OCI-LY3 (cell line): Measurements from ENCODE around the gene ARL4D.
A peak's percentile ranks its signal among the peaks of the same experiment; 100 is the strongest.

Experiments
- H2AFZ ChIP-seq: fragments of 200-600, 300-600 bp; shearing (Covaris generic); 2 replicates; pipeline ENCODE4 v1.6.0; 2014; ENCODE audit warnings: antibody characterized with exemption, low read depth, low read length
- H3K27ac ChIP-seq: fragments of 200-600, 300-600 bp; sonication (generic); 2 replicates; pipeline ENCODE4 v1.5.1; 2014; ENCODE audit warnings: mild to moderate bottlenecking, low read length, moderate library complexity, mixed read lengths
- H3K27me3 ChIP-seq: fragments of 200-600, 300-600 bp; sonication (generic); 2 replicates; pipeline ENCODE4 v1.6.1; 2014; ENCODE audit warnings: low read depth, low read length, mixed read lengths
- H3K36me3 ChIP-seq: fragments of 200-600, 300-600 bp; sonication (generic); replicated peaks from 2 replicates; pipeline ENCODE3; 2014; ENCODE audit warnings: low read depth, low read length, mixed read lengths
- H3K4me1 ChIP-seq: fragments of 300-600, 200-600 bp; sonication (generic); 2 replicates; pipeline ENCODE4 v1.6.1; 2014; ENCODE audit warnings: low read length, mixed read lengths
- H3K4me2 ChIP-seq: fragments of 200-600, 300-600 bp; sonication (generic); 2 replicates; pipeline ENCODE4 v1.6.1; 2014; ENCODE audit warnings: low read length, mixed read lengths
- H3K4me3 ChIP-seq: fragments of 300-600, 200-600 bp; sonication (generic); 2 replicates; pipeline ENCODE4 v1.5.1; 2014; ENCODE audit warnings: antibody characterized with exemption, mild to moderate bottlenecking, low read length, moderate library complexity
- H3K79me2 ChIP-seq: fragments of 300-600, 200-600 bp; shearing (Covaris generic); 2 replicates; pipeline ENCODE4 v1.6.1; 2014; ENCODE audit warnings: mild to moderate bottlenecking, low read length, mixed read lengths
- H3K9ac ChIP-seq: fragments of 300-600, 200-600 bp; shearing (Covaris generic); 2 replicates; pipeline ENCODE4 v1.6.0; 2014; ENCODE audit warnings: mild to moderate bottlenecking, low read length, moderate library complexity
- H3K9me3 ChIP-seq: fragments of 200-600, 300-600 bp; shearing (Covaris generic); 2 replicates; pipeline ENCODE4 v1.6.1; 2014; ENCODE audit warnings: low read length, mixed read lengths; ENCODE audit not compliant: insufficient read depth
- H4K20me1 ChIP-seq: fragments of 200-600, 300-600 bp; sonication (generic); 2 replicates; pipeline ENCODE4 v1.6.1; 2016; ENCODE audit warnings: low read length, mixed read lengths; ENCODE audit not compliant: insufficient read depth
- CTCF ChIP-seq: fragments of 200-600, 300-600 bp; sonication (generic); IDR thresholded peaks from 2 replicates; pipeline ENCODE4 v1.5.1; 2014; ENCODE audit warnings: antibody characterized with exemption, low read length, low read depth
- EZH2phosphoT487 ChIP-seq: fragments of 200-600 bp; shearing (Covaris generic); IDR thresholded peaks from 2 replicates; pipeline ENCODE4 v1.6.1; 2018; ENCODE audit warnings: antibody characterized with exemption, mixed run types, low read depth

Gene ARL4D

GRCh38 chr17:43398724-43399595 is at the start of gene ARL4D:
Gene ARL4D, plus strand, starts transcription at chr17:43398993. Its CDS starts 740 bp downstream, at chr17:43399733.
- TF ChIP-seq EZH2phosphoT487 (no peak), CTCF (no peak)
- H3K36me3 ChIP-seq, result no peaks in the 10 kb centered on the region
- H3K4me2 ChIP-seq, result peak within 1 kb of the TSS; percentile 88
- no peaks in the 10 kb centered on the region for H3K9me3 ChIP-seq
- H3K27ac ChIP-seq, result no peak within 1 kb of the TSS
- H2AFZ ChIP-seq, result peak within 1 kb of the TSS; percentile 95
- no peaks in the 10 kb centered on the region for H3K79me2 ChIP-seq
- H4K20me1 ChIP-seq, result no peaks in the 10 kb centered on the region
- no peaks in the 10 kb centered on the region for H3K27me3 ChIP-seq
- peak within 1 kb of the TSS; percentile 93 for H3K4me3 ChIP-seq
- peaks cover 18% of the 10 kb centered on the region for H3K4me1 ChIP-seq
- peak within 1 kb of the TSS; percentile 66 for H3K9ac ChIP-seq

DNA sequence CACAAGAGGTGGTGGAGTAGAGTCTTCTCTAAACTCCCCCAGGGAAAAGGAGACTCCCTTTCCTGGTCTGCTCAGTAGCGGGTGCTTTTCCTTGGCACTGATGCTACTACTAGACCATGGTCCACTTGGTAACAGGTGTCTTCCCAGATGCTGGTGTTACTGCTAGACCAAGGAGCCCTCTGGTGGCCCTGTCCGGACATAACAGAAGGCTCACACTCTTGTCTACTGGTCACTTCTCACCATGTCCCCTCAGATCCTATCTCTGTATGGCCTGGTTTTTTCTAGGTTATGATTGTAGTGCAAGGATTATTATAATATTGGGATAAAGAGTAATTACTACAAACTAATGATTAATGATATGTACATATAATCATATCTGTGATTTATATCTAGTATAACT is 49.7 kb upstream of the ARL4D start:
- H3K9me3 ChIP-seq, result peaks cover 6% of the 10 kb centered on the region; the same call in 1 of the 2 replicates
- H3K4me3 ChIP-seq, result no peak overlapping the region
- TF ChIP-seq CTCF, result no peak
- TF ChIP-seq EZH2phosphoT487, result no peak
- no peak overlapping the region for H3K9ac ChIP-seq
- no peaks in the 10 kb centered on the region for H4K20me1 ChIP-seq
- H2AFZ ChIP-seq, result no peak overlapping the region
- no peaks in the 10 kb centered on the region for H3K36me3 ChIP-seq
- H3K79me2 ChIP-seq, result no peaks in the 10 kb centered on the region
- no peak overlapping the region for H3K4me2 ChIP-seq
- no peaks in the 10 kb centered on the region for H3K4me1 ChIP-seq
- H3K27me3 ChIP-seq, result no peaks in the 10 kb centered on the region
- no peak overlapping the region for H3K27ac ChIP-seq

DNA sequence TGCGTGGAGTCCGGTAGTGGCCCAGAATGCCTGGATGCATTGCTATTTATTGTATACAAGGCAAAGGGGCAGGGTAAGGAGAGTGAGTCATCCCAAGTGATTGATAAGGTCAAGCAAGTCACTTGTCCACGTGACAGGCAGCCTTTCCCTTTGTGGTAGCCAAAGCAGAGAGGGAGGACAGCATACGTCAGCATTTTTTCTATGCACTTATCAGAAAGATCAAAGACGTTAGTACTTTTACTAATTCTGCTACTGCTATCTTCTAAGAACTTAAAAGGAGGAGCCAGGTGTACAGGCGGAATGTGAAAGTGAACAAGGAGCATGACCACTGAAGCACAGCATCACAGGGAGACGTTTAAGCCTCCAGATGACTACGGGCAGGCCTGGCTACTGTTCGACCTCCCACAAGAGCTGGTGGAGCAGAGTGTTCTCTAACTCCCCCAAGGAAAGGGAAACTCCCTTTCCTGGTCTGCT is 47.9 kb upstream of the ARL4D start:
- Histone ChIP-seq H3K36me3 (no peaks in the 10 kb centered on the region), H3K9ac (no peak overlapping the region), H3K4me2 (no peak overlapping the region), H2AFZ (no peak overlapping the region), H3K27ac (no peak overlapping the region), H4K20me1 (no peaks in the 10 kb centered on the region), H3K9me3 (peaks cover 6% of the 10 kb centered on the region; the same call in 1 of the 2 replicates), H3K27me3 (no peaks in the 10 kb centered on the region), H3K4me1 (no peaks in the 10 kb centered on the region), H3K79me2 (no peaks in the 10 kb centered on the region), H3K4me3 (no peak overlapping the region)
- no peak for TF ChIP-seq CTCF
- TF ChIP-seq EZH2phosphoT487, result no peak

DNA sequence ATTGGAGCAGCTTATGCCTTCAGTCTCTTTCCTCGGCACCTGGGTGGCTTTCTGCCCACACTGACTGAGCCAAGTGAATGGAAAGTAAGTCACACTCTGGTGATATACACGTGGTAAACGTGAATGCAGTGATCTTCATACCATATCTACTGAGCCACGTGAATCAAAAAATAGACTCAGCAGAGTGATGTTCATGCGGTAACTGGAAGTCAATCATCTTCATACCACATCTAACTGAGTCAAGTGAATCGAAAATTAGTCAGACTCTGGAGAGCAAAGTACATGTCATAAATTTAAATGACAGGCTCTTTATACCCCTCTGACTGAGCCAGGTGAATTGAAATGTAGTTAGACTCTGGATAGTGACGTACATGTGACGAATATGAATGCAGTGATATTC is 47.1 kb upstream of the ARL4D start:
- no peak overlapping the region for H3K27ac ChIP-seq
- H3K4me2 ChIP-seq, result no peak overlapping the region
- no peak overlapping the region for H3K4me3 ChIP-seq
- no peaks in the 10 kb centered on the region for H3K27me3 ChIP-seq
- H3K9me3 ChIP-seq, result peaks cover 6% of the 10 kb centered on the region; the same call in 1 of the 2 replicates
- H4K20me1 ChIP-seq, result no peaks in the 10 kb centered on the region
- no peak overlapping the region for H2AFZ ChIP-seq
- no peaks in the 10 kb centered on the region for H3K79me2 ChIP-seq
- H3K36me3 ChIP-seq, result no peaks in the 10 kb centered on the region
- TF ChIP-seq EZH2phosphoT487 (no peak), CTCF (no peak)
- no peak overlapping the region for H3K9ac ChIP-seq
- no peaks in the 10 kb centered on the region for H3K4me1 ChIP-seq
